Heart left ventricle (tissue), 13 donors: ENCODE measurements around the gene GIT2.

ENCODE experiments used
- CTCF ChIP-seq, 12 donors: fragments of 200-600 bp; sonication (generic) in 4 of 12; IDR thresholded peaks; one replicate each; pipeline versions ENCODE4 v1.5.0 to v1.8.0; 2018 to 2022; ENCODE audit warnings: antibody characterized with exemption in 12 of 12, mild to moderate bottlenecking in 5 of 12
- POLR2A ChIP-seq, 2 donors: fragments of 450-650 bp; IDR thresholded peaks; one replicate each; pipeline ENCODE4 v1.6.1; 2017; ENCODE audit warnings: antibody characterized with exemption in 2 of 2, mild to moderate bottlenecking in 2 of 2, moderate library complexity in 2 of 2
- donor health status: ischemic (EF 13 %, LVEDD 7.1; RV severe dilation, severe dysfunction).
- donor health status: DM: no; HTN: yes; CAD: no.
- donor health status: DM: no; HTN: no; CAD: no.
- donor health status: ischemic (EF 25% LVEDD 6.9; RV normal size, moderate dysfunction).
- donor health status: ischemic (EF 25% LVEDD 5.7; RV mildly dilated, moderate dysfunction).
- donor health status: ischemic (EF 35%, LVEDD 5.7; RV mildly dilated, moderate dysfunction).
- donor health status: nonischemic (EF 11% LVEDD 7.7; RV severe dilation, severe dysfunction).
- donor health status: DM: yes; HTN: yes; CAD: no.
- donor health status: PGD.
- donor health status: ischemic (EF 29% LVEDD 5.4; RV normal size, mild dysfunction).
- donor health status: nonischemic (EF 23%, LVEDD 6.1; RV moderate dilation, normal function).

- no peak for TF ChIP-seq CTCF (IDR thresholded peaks at IDR 0.05)
- no peak for TF ChIP-seq POLR2A (IDR thresholded peaks at IDR 0.05)
Measured at GRCh38 chr12:109953656-109954055, 42.5 kb downstream of the GIT2 start.
